ENCODE measurements around the gene GFM1.

Gene GFM1

DNA sequence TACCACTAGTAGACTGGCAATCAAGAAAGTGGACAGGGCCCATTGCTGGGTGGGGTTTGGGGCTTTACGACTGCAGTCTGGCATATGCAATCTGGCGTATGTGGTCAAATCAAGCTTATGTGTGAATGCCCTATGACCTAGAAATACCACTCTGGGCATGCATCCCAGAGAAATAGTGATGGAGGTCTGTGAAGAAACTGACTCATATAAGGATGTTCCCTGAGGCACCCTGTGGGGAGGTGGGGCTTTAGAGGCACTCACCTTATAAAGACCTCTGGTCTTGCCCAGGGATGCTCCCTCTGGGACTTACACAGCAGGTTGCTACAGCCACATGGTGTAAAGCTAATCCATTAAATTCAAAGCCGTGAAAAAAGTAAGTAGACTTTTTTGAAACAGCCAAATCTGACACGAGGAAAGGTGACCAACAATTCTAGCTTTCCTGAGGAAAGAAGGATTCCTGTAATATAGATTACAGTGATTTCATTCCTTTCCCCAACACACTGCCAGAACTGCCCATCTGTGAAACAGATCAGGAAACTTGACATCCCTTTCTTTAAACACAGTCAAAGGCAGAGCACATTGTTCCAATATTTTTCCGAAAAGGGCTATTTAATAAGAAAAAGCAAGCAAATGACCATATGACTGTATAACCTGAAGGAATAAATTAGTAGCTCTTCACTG lies 74.3 kb downstream of the GFM1 start:
- no peak overlapping the region for H3K4me3 ChIP-seq (replicated peaks; ENCODE audit: low read depth, low read length)
- TF ChIP-seq, protein P1, sequence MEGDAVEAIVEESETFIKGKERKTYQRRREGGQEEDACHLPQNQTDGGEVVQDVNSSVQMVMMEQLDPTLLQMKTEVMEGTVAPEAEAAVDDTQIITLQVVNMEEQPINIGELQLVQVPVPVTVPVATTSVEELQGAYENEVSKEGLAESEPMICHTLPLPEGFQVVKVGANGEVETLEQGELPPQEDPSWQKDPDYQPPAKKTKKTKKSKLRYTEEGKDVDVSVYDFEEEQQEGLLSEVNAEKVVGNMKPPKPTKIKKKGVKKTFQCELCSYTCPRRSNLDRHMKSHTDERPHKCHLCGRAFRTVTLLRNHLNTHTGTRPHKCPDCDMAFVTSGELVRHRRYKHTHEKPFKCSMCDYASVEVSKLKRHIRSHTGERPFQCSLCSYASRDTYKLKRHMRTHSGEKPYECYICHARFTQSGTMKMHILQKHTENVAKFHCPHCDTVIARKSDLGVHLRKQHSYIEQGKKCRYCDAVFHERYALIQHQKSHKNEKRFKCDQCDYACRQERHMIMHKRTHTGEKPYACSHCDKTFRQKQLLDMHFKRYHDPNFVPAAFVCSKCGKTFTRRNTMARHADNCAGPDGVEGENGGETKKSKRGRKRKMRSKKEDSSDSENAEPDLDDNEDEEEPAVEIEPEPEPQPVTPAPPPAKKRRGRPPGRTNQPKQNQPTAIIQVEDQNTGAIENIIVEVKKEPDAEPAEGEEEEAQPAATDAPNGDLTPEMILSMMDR (IDR thresholded peaks at IDR 0.05; ENCODE audit: low read depth, low read length, missing control alignments), result no peak
- peak; percentile 96 for DNase-seq (ENCODE audit: extremely low read depth, low read depth)

DNA sequence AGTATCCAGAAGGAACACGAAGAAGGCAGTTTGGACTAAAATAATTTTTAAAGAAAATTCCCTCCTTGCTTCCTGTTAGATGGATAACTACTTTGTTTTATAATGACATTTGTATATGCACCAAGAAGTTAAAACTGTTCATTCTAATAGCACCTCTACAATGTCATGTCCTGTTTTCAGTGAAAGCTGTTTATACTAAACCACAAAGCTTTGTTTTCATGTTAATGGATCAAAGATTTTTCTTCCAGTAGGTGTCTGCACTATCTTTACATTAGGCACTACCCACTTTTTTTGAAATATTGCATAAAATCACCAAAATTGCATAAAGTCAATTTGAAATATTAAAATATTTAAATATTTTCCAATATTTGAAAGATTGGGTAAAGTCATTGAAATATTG lies 77.8 kb downstream of the GFM1 start:
- H3K4me3 ChIP-seq (replicated peaks; ENCODE audit: low read depth, low read length), result no peak overlapping the region
- TF ChIP-seq, protein P1 (IDR thresholded peaks at IDR 0.05; ENCODE audit: low read depth, low read length, missing control alignments), result no peak
- no peak for DNase-seq (ENCODE audit: extremely low read depth, low read depth)

DNA sequence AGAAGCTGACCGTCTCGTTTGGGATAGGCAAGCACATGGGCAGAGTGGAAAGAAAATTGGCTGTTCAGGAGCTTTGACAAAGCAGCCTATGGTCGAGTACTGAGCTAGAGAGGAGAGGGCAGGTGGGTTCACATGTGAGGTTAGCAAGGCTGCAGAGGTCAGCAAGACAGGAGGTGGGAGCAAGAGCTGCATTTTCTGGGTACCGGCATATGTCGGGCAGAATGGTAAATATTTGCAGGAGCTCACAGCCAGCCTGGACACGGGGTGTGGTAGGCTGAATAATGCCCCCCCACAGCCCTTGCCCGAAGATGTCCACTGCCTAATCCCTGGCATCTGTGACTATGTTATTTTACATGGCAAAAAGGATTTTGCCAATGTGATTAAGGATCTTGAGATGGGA lies 79.7 kb downstream of the GFM1 start:
- DNase-seq (ENCODE audit: extremely low read depth, low read depth), result no peak
- no peak overlapping the region for H3K4me3 ChIP-seq (replicated peaks; ENCODE audit: low read depth, low read length)
- TF ChIP-seq, protein P1 (IDR thresholded peaks at IDR 0.05; ENCODE audit: low read depth, low read length, missing control alignments), result no peak

DNA sequence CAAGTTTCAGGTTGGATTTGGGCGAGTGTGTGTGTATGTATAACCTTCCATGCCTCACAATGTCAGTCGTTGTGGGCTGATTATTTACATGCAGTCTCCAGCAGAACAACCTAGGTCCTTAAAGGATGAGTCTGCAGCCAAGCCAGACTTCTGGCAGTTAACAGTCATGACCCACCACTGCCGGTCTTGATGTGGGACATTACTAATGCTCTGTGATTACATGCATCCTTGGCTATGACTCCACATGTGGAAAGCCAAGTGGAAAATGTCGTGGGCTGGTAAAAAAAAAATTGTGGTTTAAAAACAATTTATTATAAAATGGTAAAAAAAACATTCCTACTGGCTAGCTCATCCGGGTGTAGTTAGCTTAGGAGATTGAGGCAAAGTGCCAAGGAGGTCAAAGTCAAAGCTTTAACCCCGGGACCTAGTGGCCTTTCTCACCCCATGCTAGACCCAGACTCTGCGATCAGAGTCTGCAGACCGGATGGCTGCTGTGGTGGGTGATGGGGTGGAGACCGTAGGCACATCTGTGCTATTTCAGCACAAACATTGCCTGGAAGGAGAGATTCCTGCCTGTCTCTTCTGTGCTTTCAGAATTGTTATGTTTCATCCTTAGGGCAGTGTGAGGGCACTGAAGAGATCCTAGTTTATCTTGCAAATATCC lies 81.2 kb downstream of the GFM1 start:
- TF ChIP-seq, protein P1 (IDR thresholded peaks at IDR 0.05; ENCODE audit: low read depth, low read length, missing control alignments), result no peak
- H3K4me3 ChIP-seq (replicated peaks; ENCODE audit: low read depth, low read length), result no peak overlapping the region
- DNase-seq (ENCODE audit: extremely low read depth, low read depth), result peak; percentile 94

DNA sequence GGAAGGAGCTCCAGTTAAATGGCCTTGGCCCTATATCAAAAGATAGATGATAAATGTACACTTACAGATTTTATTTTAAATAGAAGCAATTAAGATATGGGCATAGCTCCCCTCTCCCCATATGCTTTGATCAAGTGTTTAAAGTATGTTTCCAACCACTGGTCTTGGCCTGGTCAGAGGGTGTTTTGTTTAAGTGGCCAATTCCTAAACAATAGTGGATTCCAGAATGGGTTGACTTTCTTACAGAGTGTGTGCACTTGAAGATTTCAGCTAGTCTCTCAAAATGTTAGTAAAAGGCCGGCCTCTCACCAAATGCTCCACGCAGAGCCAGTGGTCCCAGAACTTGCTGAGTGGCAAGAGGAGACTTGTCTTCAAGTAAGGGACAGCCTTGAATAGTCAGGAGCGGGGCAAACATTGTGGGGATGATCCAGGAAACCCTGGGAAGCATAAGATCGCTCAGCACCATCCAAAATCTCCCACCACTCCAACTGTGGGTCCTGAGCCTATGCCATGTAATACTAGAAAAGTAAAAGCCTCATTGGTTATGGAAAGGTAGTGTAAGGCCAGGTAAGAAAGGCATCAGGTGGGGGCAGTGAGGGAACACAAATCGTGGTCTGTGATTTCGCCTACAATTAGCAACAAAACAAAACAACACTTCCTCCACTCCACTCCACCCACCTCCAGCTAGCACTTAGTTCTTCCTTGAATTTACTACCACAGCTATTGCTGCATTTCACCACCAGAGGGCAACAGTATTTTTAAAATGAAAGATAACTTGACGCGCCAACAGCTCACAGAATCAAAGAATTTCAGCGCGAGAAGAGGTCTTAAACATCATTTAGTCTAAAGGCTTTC lies 83.1 kb downstream of the GFM1 start:
- DNase-seq (ENCODE audit: extremely low read depth, low read depth), result no peak
- H3K4me3 ChIP-seq (replicated peaks; ENCODE audit: low read depth, low read length), result no peak overlapping the region
- TF ChIP-seq, protein P1 (IDR thresholded peaks at IDR 0.05; ENCODE audit: low read depth, low read length, missing control alignments), result peak; percentile 69

DNA sequence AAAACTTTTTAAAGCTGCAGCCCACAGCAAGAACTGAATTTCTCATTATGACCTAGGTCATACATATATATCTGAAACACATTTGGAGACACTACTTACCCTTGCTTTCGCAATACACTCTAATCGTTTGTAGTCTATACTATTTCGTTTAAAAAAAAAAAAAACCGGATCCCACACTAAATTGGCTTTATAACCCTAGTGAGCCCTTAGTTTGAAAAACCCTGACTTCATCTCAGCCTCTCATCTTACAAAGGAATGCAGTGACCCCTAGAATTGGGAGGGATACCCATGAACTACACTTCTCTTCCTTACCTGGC lies 83.7 kb downstream of the GFM1 start:
- TF ChIP-seq, protein P1 (IDR thresholded peaks at IDR 0.05; ENCODE audit: low read depth, low read length, missing control alignments), result no peak
- no peak overlapping the region for H3K4me3 ChIP-seq (replicated peaks; ENCODE audit: low read depth, low read length)
- DNase-seq (ENCODE audit: extremely low read depth, low read depth), result no peak
